Lower leg skin (tissue), 4 donors: ENCODE data around the gene LAYN. TPM values are rescaled to one million over a fixed set of nuclear protein-coding genes. Genes with fewer than 3 reads are reported as not detected.

Source experiments
- DNase-seq, 2 donors: peaks; one replicate each; pipeline ENCODE4 v3.0.0-alpha.2; 2019; ENCODE audit warnings: low spot score in 2 of 2
- H3K4me3 ChIP-seq: fragments of 200-600 bp; sonication (generic); 2 replicates; pipeline ENCODE4 v1.5.1; 2017; ENCODE audit warnings: mild to moderate bottlenecking, low read depth; ENCODE audit not compliant: poor library complexity, severe bottlenecking
- CTCF ChIP-seq, 3 donors: fragments of 450-650 bp; IDR thresholded peaks; one replicate each; pipeline ENCODE4 v1.5.1; 2016; ENCODE audit warnings: antibody characterized with exemption in 3 of 3, mild to moderate bottlenecking in 3 of 3, moderate library complexity in 2 of 3
- POLR2A ChIP-seq, 2 donors: fragments of 450-650 bp; IDR thresholded peaks; one replicate each; pipeline ENCODE4 v1.6.1; 2016 to 2017; ENCODE audit warnings: antibody characterized with exemption in 2 of 2, mild to moderate bottlenecking in 1 of 2, moderate library complexity in 1 of 2
- WGBS, 2 donors: methylation state at CpG; one replicate each; pipeline ENCODE4 v1.1.5; 2018; 5-methylcytosine and 5-hydroxymethylcytosine counted together
- intact Hi-C: fragments of 100-400 bp; cut with DNase I; formaldehyde crosslinking; loops from one replicate; pipeline ENCODE4 v1.15.0; 2023; ENCODE audit warnings: low total_unique reads
- total RNA-seq, 4 donors: library from RNA; depleted of rRNA; stranded (reverse); fragments of >200 nt; gene quantifications; one replicate each; pipeline ENCODE4 v1.1.0, GENCODE V29; 2016

Gene LAYN
- total RNA-seq, 4 donors from 2014 or later: 1.9 to 3.0 (median 2.1) TPM

- no peak overlapping the region for H3K4me3 ChIP-seq
- DNase-seq: no peak
- WGBS, 2 donors: 69 to 75% methylated on average over 1 of the region's 1 CpG
Measured at GRCh38 chr11:111510311-111510710, 30.2 kb upstream of the LAYN start.

GRCh38 chr11:111512296-111513239, 28.0 kb upstream of the LAYN start, which contains the start of gene BTG4:
TSS of gene BTG4 (minus strand) at chr11:111512386. CDS start at chr11:111498776, 13,610 bp downstream.
- no peak for TF ChIP-seq CTCF (IDR thresholded peaks at IDR 0.05)
- TF ChIP-seq POLR2A (IDR thresholded peaks at IDR 0.05): no peak
- DNase-seq: no peak
- 3 to 6% methylated on average over 59 to 72 of the region's 90 CpGs for WGBS, 2 donors
- H3K4me3 ChIP-seq: no peak within 1 kb of the TSS
- intact Hi-C loops: no loop called here

More at GRCh38 chr11:111510311-111510710, 30.2 kb upstream of the LAYN start:
- intact Hi-C loops: no loop called here
- TF ChIP-seq CTCF (IDR thresholded peaks at IDR 0.05): no peak
- no peak for TF ChIP-seq POLR2A (IDR thresholded peaks at IDR 0.05)

GRCh38 chr11:111513240-111513605, 27.3 kb upstream of the LAYN start:
- no peak for DNase-seq
- no peak for TF ChIP-seq POLR2A (IDR thresholded peaks at IDR 0.05)
- intact Hi-C loops: no loop called here
- 32 to 33% methylated on average over 6 of the region's 6 CpGs for WGBS, 2 donors
- no peak overlapping the region for H3K4me3 ChIP-seq

GRCh38 chr11:111514216-111515031, 26.1 kb upstream of the LAYN start, which contains the start of gene HOATZ:
TSS of gene HOATZ (plus strand) at chr11:111514778. CDS start at chr11:111514785, 7 bp downstream.
- no peak within 1 kb of the TSS for H3K4me3 ChIP-seq
- TF ChIP-seq POLR2A (IDR thresholded peaks at IDR 0.05) (no peak), CTCF (IDR thresholded peaks at IDR 0.05) (no peak)
- intact Hi-C loops: no loop called here
- 24 to 29% methylated on average over 33 to 39 of the region's 39 CpGs for WGBS, 2 donors
- no peak for DNase-seq

- WGBS, 2 donors: 71 to 81% methylated on average over 2 of the region's 2 CpGs
- TF ChIP-seq POLR2A (IDR thresholded peaks at IDR 0.05) (no peak), CTCF (IDR thresholded peaks at IDR 0.05) (no peak)
- H3K4me3 ChIP-seq: no peak overlapping the region
- DNase-seq: no peak
- intact Hi-C loops: no loop called here
Measured at GRCh38 chr11:111515591-111515990, 24.9 kb upstream of the LAYN start.

- 59 to 74% methylated on average over 1 of the region's 1 CpG for WGBS, 2 donors
- TF ChIP-seq CTCF (IDR thresholded peaks at IDR 0.05): no peak
- intact Hi-C loops: no loop called here
- DNase-seq: no peak
- no peak overlapping the region for H3K4me3 ChIP-seq
Measured at GRCh38 chr11:111518668-111519067, 21.9 kb upstream of the LAYN start.
